Choroid plexus epithelial cell (primary cell): ENCODE data around the gene PCDHB9.
"Not testable (repeated sequence)": the region's sequence is repeated elsewhere in the genome, so short reads cannot be mapped to it uniquely, and the experiment has no call there.

Source experiments
- DNase-seq: peaks from one replicate; pipeline ENCODE4 v3.0.0-alpha.2; 2010; ENCODE audit warnings: low read depth
- H3K4me3 ChIP-seq: 2 replicates; pipeline ENCODE4 v1.5.1; 2011; ENCODE audit warnings: low read depth, mild to moderate bottlenecking, control low read depth, low read length, moderate library complexity
- CTCF ChIP-seq: conservative IDR thresholded peaks from 2 replicates; pipeline ENCODE4 v1.5.1; 2011; ENCODE audit warnings: low read depth, mild to moderate bottlenecking, control low read depth, inconsistent platforms, low read length, moderate library complexity

The PCDHB9 gene

DNA sequence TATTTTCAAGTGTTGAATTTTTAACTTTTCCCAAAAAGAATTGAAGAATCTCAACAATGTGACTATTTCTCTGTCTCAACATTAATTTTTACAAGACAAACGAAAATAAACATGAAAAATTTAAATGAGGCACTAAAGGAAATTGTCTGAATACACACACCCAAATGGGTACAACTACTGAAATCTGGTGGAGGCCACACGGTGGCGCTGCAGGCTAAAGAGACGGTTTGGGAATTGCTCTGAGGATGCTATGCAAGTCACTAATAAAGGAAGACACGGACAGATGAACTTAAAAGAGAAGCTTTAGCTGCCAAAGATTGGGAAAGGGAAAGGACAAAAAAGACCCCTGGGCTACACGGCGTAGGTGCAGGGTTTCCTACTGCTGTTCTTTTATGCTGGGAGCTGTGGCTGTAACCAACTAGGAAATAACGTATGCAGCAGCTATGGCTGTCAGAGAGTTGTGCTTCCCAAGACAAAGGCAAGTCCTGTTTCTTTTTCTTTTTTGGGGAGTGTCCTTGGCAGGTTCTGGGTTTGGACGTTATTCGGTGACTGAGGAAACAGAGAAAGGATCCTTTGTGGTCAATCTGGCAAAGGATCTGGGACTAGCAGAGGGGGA is 5.3 kb downstream of the PCDHB9 start, which contains the start of gene PCDHB10:
Gene PCDHB10, plus strand, starts transcription at position 244 of the 616 bp plus-strand sequence. Its CDS starts 200 bp downstream, at position 444.
- H3K4me3 ChIP-seq = no peak within 1 kb of the TSS
- peak; percentile 19 for DNase-seq
- TF ChIP-seq CTCF = peak; percentile 40

GRCh38 chr5:141194332-141194731 is 7.4 kb downstream of the PCDHB9 start:
- DNase-seq, H3K4me3 ChIP-seq: not testable (repeated sequence)

DNA sequence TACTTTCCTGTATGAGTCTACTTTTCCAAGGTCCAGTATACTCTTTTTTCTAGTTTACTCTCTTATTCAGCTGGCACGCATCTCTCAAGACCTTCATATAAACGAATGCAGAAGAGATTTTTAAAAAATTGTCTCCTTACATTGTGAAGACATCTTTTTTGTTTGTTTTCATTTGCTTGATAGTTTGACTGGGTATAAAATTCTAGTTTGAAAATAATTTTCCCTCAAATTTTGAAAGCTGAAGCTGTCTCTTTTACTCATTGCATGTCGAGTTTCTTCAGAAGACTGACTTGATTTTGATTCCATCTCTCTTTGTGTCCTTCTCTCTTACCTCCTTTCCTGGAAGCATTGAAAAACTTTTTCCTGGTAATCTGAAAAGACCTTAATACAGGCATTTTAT is 9.4 kb downstream of the PCDHB9 start:
- H3K4me3 ChIP-seq = no peak overlapping the region
- DNase-seq = no peak
- TF ChIP-seq CTCF = no peak

DNA sequence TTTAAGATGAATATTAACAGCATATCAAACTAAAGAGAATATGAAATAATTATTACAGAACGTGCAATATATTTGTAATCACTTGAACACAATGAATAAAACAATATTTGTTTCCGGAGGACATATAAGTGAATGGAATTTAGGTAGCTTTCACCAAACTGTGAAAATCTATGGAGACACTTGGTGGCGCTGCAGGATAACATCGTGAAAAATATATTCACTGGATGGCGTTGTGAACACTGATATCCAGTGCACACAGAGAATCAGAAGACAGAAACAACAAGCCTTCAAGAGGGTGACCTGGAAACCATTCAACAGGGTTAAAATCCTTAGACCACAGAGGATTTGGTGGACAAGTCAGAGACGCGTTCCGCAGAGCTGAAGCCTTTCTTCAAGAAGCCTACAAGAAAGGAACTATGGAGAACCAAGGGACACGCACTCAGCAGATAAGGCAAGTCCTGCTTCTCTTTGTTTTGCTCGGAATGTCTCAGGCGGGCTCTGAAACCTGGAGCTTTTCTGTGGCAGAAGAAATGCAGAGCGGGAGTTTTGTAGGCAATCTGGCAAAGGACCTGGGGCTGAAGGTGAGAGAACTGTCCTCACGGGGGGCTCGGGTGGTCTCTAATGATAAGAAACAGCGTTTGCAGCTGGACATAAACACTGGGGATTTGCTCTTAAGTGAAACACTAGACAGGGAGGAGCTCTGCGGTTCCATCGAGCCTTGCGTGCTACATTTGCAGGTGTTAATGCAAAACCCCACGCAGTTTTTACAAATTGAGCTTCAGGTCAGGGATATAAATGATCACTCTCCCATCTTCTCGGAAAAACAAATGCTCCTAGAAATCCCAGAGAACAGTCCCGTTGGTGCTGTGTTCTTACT is 12.6 kb downstream of the PCDHB9 start, which contains the start of gene PCDHB11:
Gene PCDHB11, plus strand, starts transcription at position 269 of the 877 bp plus-strand sequence. Its CDS starts 148 bp downstream, at position 417.
- no peak for DNase-seq
- H3K4me3 ChIP-seq = no peak within 1 kb of the TSS
- no peak for TF ChIP-seq CTCF

- not testable (repeated sequence) for H3K4me3 ChIP-seq, DNase-seq
Observed at GRCh38 chr5:141201126-141201525, 14.2 kb downstream of the PCDHB9 start.

- DNase-seq, H3K4me3 ChIP-seq: not testable (repeated sequence)
Observed at GRCh38 chr5:141201646-141202045, 14.7 kb downstream of the PCDHB9 start.

DNA sequence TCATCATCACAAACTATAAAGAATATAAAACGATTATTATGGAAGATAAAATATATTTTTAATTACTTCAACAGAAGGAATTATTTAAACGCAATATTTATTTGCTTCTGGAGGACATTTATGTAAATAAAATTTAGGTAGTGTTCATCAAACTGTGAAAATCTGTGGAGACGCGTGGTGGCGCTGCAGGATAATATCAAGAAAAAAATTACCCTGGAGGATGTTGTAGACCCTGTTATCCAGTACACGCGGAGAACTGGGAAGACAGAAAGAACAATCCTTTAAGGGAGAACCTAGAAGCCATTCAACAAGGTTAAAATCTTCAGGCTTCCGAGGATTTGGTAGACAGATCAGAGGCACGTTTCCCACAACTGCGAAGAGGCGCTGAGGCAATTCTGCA is 21.5 kb downstream of the PCDHB9 start, which contains the start of gene PCDHB12:
Gene PCDHB12, plus strand, starts transcription at position 242 of the 400 bp plus-strand sequence. CDS start 189 bp downstream, outside the sequence.
- peak; percentile 1 for DNase-seq
- no peak within 1 kb of the TSS for H3K4me3 ChIP-seq
- no peak for TF ChIP-seq CTCF

GRCh38 chr5:141210281-141210680 is 23.3 kb downstream of the PCDHB9 start:
- H3K4me3 ChIP-seq, DNase-seq: not testable (repeated sequence)

GRCh38 chr5:141210849-141211248 is 23.9 kb downstream of the PCDHB9 start:
- not testable (repeated sequence) for DNase-seq, H3K4me3 ChIP-seq

DNA sequence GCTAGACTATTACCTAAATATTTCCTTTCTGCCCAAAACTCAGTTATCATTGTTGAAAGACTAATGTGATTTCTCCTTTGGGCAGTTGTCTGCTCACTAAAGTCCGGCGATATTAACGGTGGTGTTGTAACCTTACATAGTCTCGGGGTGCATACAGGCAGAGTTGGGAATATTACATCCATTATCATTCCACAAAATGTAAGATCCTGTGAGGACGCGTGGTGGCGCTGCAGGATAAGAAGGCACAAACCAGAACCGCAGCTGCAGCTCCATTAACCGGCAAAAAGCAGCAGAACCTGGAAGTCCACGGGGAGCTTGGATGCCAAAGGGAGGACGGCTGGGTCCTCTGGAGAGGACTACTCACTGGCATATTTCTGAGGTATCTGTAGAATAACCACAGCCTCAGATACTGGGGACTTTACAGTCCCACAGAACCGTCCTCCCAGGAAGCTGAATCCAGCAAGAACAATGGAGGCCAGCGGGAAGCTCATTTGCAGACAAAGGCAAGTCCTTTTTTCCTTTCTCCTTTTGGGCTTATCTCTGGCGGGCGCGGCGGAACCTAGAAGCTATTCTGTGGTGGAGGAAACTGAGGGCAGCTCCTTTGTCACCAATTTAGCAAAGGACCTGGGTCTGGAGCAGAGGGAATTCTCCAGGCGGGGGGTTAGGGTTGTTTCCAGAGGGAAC is 26.8 kb downstream of the PCDHB9 start, which contains the start of gene PCDHB13:
Gene PCDHB13, plus strand, starts transcription at position 264 of the 684 bp plus-strand sequence. Its CDS starts 205 bp downstream, at position 469.
- DNase-seq = peak; percentile 5
- not testable (repeated sequence) for H3K4me3 ChIP-seq

GRCh38 chr5:141214583-141214982 is 27.6 kb downstream of the PCDHB9 start:
- not testable (repeated sequence) for H3K4me3 ChIP-seq, DNase-seq

DNA sequence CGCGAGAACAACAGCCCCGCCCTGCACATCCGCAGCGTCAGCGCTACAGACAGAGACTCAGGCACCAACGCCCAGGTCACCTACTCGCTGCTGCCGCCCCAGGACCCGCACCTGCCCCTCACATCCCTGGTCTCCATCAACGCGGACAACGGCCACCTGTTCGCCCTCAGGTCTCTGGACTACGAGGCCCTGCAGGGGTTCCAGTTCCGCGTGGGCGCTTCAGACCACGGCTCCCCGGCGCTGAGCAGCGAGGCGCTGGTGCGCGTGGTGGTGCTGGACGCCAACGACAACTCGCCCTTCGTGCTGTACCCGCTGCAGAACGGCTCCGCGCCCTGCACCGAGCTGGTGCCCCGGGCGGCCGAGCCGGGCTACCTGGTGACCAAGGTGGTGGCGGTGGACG is 28.5 kb downstream of the PCDHB9 start:
- not testable (repeated sequence) for DNase-seq, H3K4me3 ChIP-seq

DNA sequence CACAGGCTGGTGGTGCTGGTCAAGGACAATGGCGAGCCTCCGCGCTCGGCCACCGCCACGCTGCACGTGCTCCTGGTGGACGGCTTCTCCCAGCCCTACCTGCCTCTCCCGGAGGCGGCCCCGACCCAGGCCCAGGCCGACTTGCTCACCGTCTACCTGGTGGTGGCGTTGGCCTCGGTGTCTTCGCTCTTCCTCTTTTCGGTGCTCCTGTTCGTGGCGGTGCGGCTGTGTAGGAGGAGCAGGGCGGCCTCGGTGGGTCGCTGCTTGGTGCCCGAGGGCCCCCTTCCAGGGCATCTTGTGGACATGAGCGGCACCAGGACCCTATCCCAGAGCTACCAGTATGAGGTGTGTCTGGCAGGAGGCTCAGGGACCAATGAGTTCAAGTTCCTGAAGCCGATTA is 29.1 kb downstream of the PCDHB9 start:
- not testable (repeated sequence) for DNase-seq, H3K4me3 ChIP-seq
